ENCODE data around the gene ZNF121.

Gene ZNF121

GRCh38 chr19:9538183-9539058 is 45.9 kb downstream of the ZNF121 start, which contains the start of gene ZNF426:
Gene ZNF426 (minus strand): TSS chr19:9538645. CDS start chr19:9536232, 2,413 bp downstream.
- DNase-seq = peak; percentile 88

- DNase-seq = no peak
Measured at GRCh38 chr19:9535934-9536333, 48.4 kb downstream of the ZNF121 start.

GRCh38 chr19:9531933-9532332 is 52.4 kb downstream of the ZNF121 start:
- no peak for DNase-seq

- DNase-seq = no peak
Measured at GRCh38 chr19:9528757-9529336, 55.5 kb downstream of the ZNF121 start.

GRCh38 chr19:9523885-9524474 is 60.3 kb downstream of the ZNF121 start:
- no peak for DNase-seq
